ENCODE results near the gene CCS. TPM values are rescaled to one million over a fixed set of nuclear protein-coding genes. Genes with fewer than 3 reads are reported as not detected.
"Not testable (repeated sequence)": the region's sequence is repeated elsewhere in the genome, so short reads cannot be mapped to it uniquely, and the experiment has no call there.

Gene CCS
- total RNA-seq, 2 experiments from 2014 or later: 31.7 to 36.7 TPM

- no peak overlapping the region for H3K4me3 ChIP-seq (ENCODE audit: low read depth, low read length, poor library complexity, severe bottlenecking)
- H3K79me2 ChIP-seq (ENCODE audit: insufficient read depth, low read depth, low read length): no peaks in the 10 kb centered on the region
- no peaks in the 10 kb centered on the region for H3K9me3 ChIP-seq (ENCODE audit: low read length)
- no peaks in the 10 kb centered on the region for H3K9me2 ChIP-seq (ENCODE audit: insufficient read depth, low read length)
- DNase-seq (ENCODE audit: low spot score): no peak
- peaks cover 27% of the 10 kb centered on the region for H3K36me3 ChIP-seq (ENCODE audit: insufficient read depth, low read length)
- no peak overlapping the region for H3K4me2 ChIP-seq (ENCODE audit: low read length)
- no TSS peak for BruUV-seq (replicated peaks)
- peaks cover 39% of the 10 kb centered on the region for H3K4me1 ChIP-seq (ENCODE audit: insufficient read depth, low read length, poor library complexity, severe bottlenecking)
- no peak overlapping the region for H2AFZ ChIP-seq (ENCODE audit: low read length)
- no peak overlapping the region for H3K27ac ChIP-seq (ENCODE audit: low read depth, low read length, poor library complexity, severe bottlenecking)
- ChIA-PET POLR2A (no interaction called here), CTCF (ENCODE audit: unreplicated experiment) (no interaction called here)
- TF ChIP-seq EZH2phosphoT487 (IDR thresholded peaks at IDR 0.05; ENCODE audit: borderline replicate concordance, low read depth, low read length): no peak
- intact Hi-C loops (cut with micrococcal nuclease; ENCODE audit: unreplicated experiment): no loop called here
- H4K20me1 ChIP-seq (ENCODE audit: insufficient read depth, low read length): no peaks in the 10 kb centered on the region
Observed at GRCh38 chr11:66604155-66604554, 11.2 kb downstream of the CCS start.

GRCh38 chr11:66606608-66607007, 13.6 kb downstream of the CCS start:
- H3K27ac ChIP-seq (ENCODE audit: low read depth, low read length, poor library complexity, severe bottlenecking); H3K4me2 ChIP-seq (ENCODE audit: low read length); H4K20me1 ChIP-seq (ENCODE audit: insufficient read depth, low read length); BruUV-seq (replicated peaks); DNase-seq (ENCODE audit: low spot score); H3K79me2 ChIP-seq (ENCODE audit: insufficient read depth, low read depth, low read length); H3K9me3 ChIP-seq (ENCODE audit: low read length); H3K9me2 ChIP-seq (ENCODE audit: insufficient read depth, low read length); CTCF ChIA-PET (ENCODE audit: unreplicated experiment); H2AFZ ChIP-seq (ENCODE audit: low read length); H3K4me3 ChIP-seq (ENCODE audit: low read depth, low read length, poor library complexity, severe bottlenecking); intact Hi-C loops (cut with micrococcal nuclease; ENCODE audit: unreplicated experiment): not testable (repeated sequence)
- H3K4me1 ChIP-seq (ENCODE audit: insufficient read depth, low read length, poor library complexity, severe bottlenecking): peaks cover 46% of the 10 kb centered on the region
- POLR2A ChIA-PET: interaction anchor here (1.0 to 1.5 kb wide), 4 partner anchors 10 to 61 kb away, joined by 3 to 5 read pairs (median 3); partner anchors contain the start of genes RBM14 and ZDHHC24
- H3K36me3 ChIP-seq (ENCODE audit: insufficient read depth, low read length): peaks cover 10% of the 10 kb centered on the region

- Histone ChIP-seq H3K9me3 (ENCODE audit: low read length) (no peaks in the 10 kb centered on the region), H3K9me2 (ENCODE audit: insufficient read depth, low read length) (no peaks in the 10 kb centered on the region), H2AFZ (ENCODE audit: low read length) (no peak overlapping the region), H4K20me1 (ENCODE audit: insufficient read depth, low read length) (no peaks in the 10 kb centered on the region), H3K36me3 (ENCODE audit: insufficient read depth, low read length) (peaks cover 10% of the 10 kb centered on the region), H3K4me2 (ENCODE audit: low read length) (no peak overlapping the region), H3K27ac (ENCODE audit: low read depth, low read length, poor library complexity, severe bottlenecking) (peak overlapping the region; percentile 84), H3K4me1 (ENCODE audit: insufficient read depth, low read length, poor library complexity, severe bottlenecking) (peaks cover 47% of the 10 kb centered on the region), H3K4me3 (ENCODE audit: low read depth, low read length, poor library complexity, severe bottlenecking) (no peak overlapping the region), H3K79me2 (ENCODE audit: insufficient read depth, low read depth, low read length) (peaks cover 4% of the 10 kb centered on the region; the same call in 1 of the 2 replicates)
- ChIA-PET POLR2A (interaction anchor here (0.7 to 1.5 kb wide), 5 partner anchors 9 to 308 kb away, joined by 3 to 5 read pairs (median 3); partner anchors contain the start of genes RBM14 and ZDHHC24), CTCF (ENCODE audit: unreplicated experiment) (no interaction called here)
- no TSS peak for BruUV-seq (replicated peaks)
- intact Hi-C loops (cut with micrococcal nuclease; ENCODE audit: unreplicated experiment): no loop called here
- no peak for TF ChIP-seq EZH2phosphoT487 (IDR thresholded peaks at IDR 0.05; ENCODE audit: borderline replicate concordance, low read depth, low read length)
- TF ChIP-seq, protein P1, sequence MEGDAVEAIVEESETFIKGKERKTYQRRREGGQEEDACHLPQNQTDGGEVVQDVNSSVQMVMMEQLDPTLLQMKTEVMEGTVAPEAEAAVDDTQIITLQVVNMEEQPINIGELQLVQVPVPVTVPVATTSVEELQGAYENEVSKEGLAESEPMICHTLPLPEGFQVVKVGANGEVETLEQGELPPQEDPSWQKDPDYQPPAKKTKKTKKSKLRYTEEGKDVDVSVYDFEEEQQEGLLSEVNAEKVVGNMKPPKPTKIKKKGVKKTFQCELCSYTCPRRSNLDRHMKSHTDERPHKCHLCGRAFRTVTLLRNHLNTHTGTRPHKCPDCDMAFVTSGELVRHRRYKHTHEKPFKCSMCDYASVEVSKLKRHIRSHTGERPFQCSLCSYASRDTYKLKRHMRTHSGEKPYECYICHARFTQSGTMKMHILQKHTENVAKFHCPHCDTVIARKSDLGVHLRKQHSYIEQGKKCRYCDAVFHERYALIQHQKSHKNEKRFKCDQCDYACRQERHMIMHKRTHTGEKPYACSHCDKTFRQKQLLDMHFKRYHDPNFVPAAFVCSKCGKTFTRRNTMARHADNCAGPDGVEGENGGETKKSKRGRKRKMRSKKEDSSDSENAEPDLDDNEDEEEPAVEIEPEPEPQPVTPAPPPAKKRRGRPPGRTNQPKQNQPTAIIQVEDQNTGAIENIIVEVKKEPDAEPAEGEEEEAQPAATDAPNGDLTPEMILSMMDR (conservative IDR thresholded peaks at IDR 0.05; ENCODE audit: low read length): no peak
- DNase-seq (ENCODE audit: low spot score): no peak
Observed at GRCh38 chr11:66607126-66607834, 14.3 kb downstream of the CCS start.
